HepG2 (cell line): ENCODE data around the gene CYB561. TPM values are rescaled to one million over a fixed set of nuclear protein-coding genes. Genes with fewer than 3 reads are reported as not detected.

Experiments
- GFI1 ChIP-seq: sonication (generic); formaldehyde crosslinking; IDR thresholded peaks from 2 replicates; pipeline ENCODE4 v1.5.0; 2020; ENCODE audit warnings: missing genetic modification reagents, mild to moderate bottlenecking, borderline replicate concordance
- HMGXB3 ChIP-seq: sonication (generic); formaldehyde crosslinking; IDR thresholded peaks from 2 replicates; pipeline ENCODE4 v1.4.0; 2020; ENCODE audit warnings: missing genetic modification reagents, borderline replicate concordance
- JDP2 ChIP-seq: sonication (generic); formaldehyde crosslinking; IDR thresholded peaks from 2 replicates; pipeline ENCODE4 v1.8.1; 2022; ENCODE audit warnings: missing genetic modification reagents, borderline replicate concordance
- KMT2B ChIP-seq: IDR thresholded peaks from 2 replicates; pipeline ENCODE4 v1.6.1; 2016; ENCODE audit warnings: missing genetic modification reagents, missing compliant biosample characterization
- NFYB ChIP-seq: sonication (generic); formaldehyde crosslinking; IDR thresholded peaks from 2 replicates; pipeline ENCODE4 v1.4.0; 2020; ENCODE audit warnings: missing genetic modification reagents
- NRL ChIP-seq: sonication (generic); formaldehyde crosslinking; IDR thresholded peaks from 2 replicates; pipeline ENCODE4 v1.5.0; 2020; ENCODE audit warnings: missing genetic modification reagents, mild to moderate bottlenecking, moderate library complexity, borderline replicate concordance
- PLSCR1 ChIP-seq: sonication (generic); formaldehyde crosslinking; IDR thresholded peaks from 2 replicates; pipeline ENCODE4 v1.5.0; 2020; ENCODE audit warnings: missing genetic modification reagents, mild to moderate bottlenecking, borderline replicate concordance
- TEAD3 ChIP-seq: optimal IDR thresholded peaks from 2 replicates; pipeline ENCODE3; 2016; ENCODE audit warnings: borderline replicate concordance
- ZNF12 ChIP-seq: sonication (generic); formaldehyde crosslinking; IDR thresholded peaks from 2 replicates; pipeline ENCODE4 v1.5.0; 2020; ENCODE audit warnings: missing genetic modification reagents
- ZNF234 ChIP-seq: sonication (generic); formaldehyde crosslinking; conservative IDR thresholded peaks from 2 replicates; pipeline ENCODE4 v1.5.1; 2020; ENCODE audit warnings: mild to moderate bottlenecking, missing genetic modification reagents
- ZNF407 ChIP-seq: sonication (generic); formaldehyde crosslinking; IDR thresholded peaks from one replicate; pipeline ENCODE4 v1.5.1; 2020; ENCODE audit warnings: mild to moderate bottlenecking, missing genetic modification reagents; ENCODE audit errors: not compliant biosample characterization
- ZNF546 ChIP-seq: sonication (generic); formaldehyde crosslinking; conservative IDR thresholded peaks from 2 replicates; pipeline ENCODE4 v1.8.1; 2023; ENCODE audit warnings: mild to moderate bottlenecking, missing genetic modification reagents
- ZNF605 ChIP-seq: sonication (generic); formaldehyde crosslinking; IDR thresholded peaks from 2 replicates; pipeline ENCODE4 v1.8.0; 2022; ENCODE audit warnings: mild to moderate bottlenecking, missing genetic modification reagents
- ZNF619 ChIP-seq: sonication (generic); formaldehyde crosslinking; IDR thresholded peaks from 2 replicates; pipeline ENCODE4 v1.4.0; 2020; ENCODE audit warnings: mild to moderate bottlenecking, missing genetic modification reagents
- ZNF746 ChIP-seq: sonication (generic); formaldehyde crosslinking; IDR thresholded peaks from 2 replicates; pipeline ENCODE4 v1.8.0; 2022; ENCODE audit warnings: mild to moderate bottlenecking, missing genetic modification reagents
- polyA plus RNA-seq, 8 experiments: library from polyadenylated mRNA; depleted of rRNA in 3 of 8; stranded (reverse) in 7 of 8; unstranded in 1 of 8; fragments of >200 nt; fragmentation: Illumina TruSeq in 4 of 8; extraction: Trizol in 4 of 8; gene quantifications; 2 replicates each; pipeline versions ENCODE4 v1.2.1 to v1.2.3, GENCODE V29; 2011 to 2016; ENCODE audit warnings: low read depth in 4 of 8, missing spikeins in 1 of 8, mixed read lengths in 1 of 8; ENCODE audit not compliant: insufficient read depth in 1 of 8
- total RNA-seq, 5 experiments: library from RNA; depleted of rRNA; stranded (reverse); fragments of >200 nt; fragmentation: Illumina TruSeq; extraction: Trizol; gene quantifications; 2 replicates each; pipeline ENCODE4 v1.2.3, GENCODE V29; 2016; ENCODE audit warnings: low read depth in 1 of 5

CYB561 gene
- total and polyA plus RNA-seq, 2 of the 13 experiments (the other 11 are each of a cell fraction or from before 2014, with no cell fraction given) = 1.5 to 6.7 TPM

DNA sequence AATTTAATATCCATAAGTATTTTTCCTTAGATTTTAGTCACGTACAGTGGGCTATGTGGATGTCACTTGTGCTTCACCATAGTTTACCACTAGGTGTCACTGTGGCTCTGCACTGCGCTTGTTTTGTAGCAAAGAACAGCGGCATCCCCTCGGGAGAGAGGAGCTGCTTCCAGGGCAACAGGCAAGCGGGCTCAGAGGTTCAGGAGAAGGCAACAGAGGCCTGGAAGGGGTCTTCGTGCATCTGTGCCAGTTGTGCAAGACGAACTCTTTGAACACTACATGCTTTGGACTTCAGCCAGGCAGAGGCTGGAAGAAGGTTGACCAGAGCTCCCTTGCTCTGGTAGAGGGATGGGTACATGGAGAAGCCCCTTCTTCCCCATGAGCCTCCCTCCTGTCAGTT, 20.6 kb downstream of the CYB561 start (continued):
- no peak for TF ChIP-seq ZNF407
- TF ChIP-seq GFI1 = no peak
- TF ChIP-seq ZNF12 = no peak
- no peak for TF ChIP-seq ZNF546 (CRISPR knock-in tag)
- no peak for TF ChIP-seq NRL (CRISPR knock-in tag)
- no peak for TF ChIP-seq ZNF605 (CRISPR knock-in tag)
- no peak for TF ChIP-seq ZNF746 (CRISPR knock-in tag)
- no peak for TF ChIP-seq PLSCR1 (CRISPR knock-in tag)
- TF ChIP-seq HMGXB3 (CRISPR knock-in tag) = no peak
- no peak for TF ChIP-seq JDP2
- TF ChIP-seq TEAD3 (CRISPR knock-in tag) = peak; percentile 50
- TF ChIP-seq ZNF234 = no peak
- no peak for TF ChIP-seq NFYB (CRISPR knock-in tag)
- no peak for TF ChIP-seq KMT2B
- TF ChIP-seq ZNF619 = no peak
